Suprapubic skin (tissue), 4 donors: ENCODE measurements around the gene MRM2.

Source experiments
- POLR2A ChIP-seq, 2 donors: fragments of 450-650 bp; IDR thresholded peaks; one replicate each; pipeline ENCODE4 v1.6.1; 2017; ENCODE audit warnings: antibody characterized with exemption in 2 of 2, mild to moderate bottlenecking in 2 of 2, moderate library complexity in 2 of 2
- POLR2AphosphoS5 ChIP-seq, 3 donors: sonication (generic); formaldehyde crosslinking; IDR thresholded peaks; one replicate each; pipeline ENCODE4 v1.6.1; 2017; ENCODE audit warnings: antibody characterized with exemption in 3 of 3
- TF ChIP-seq, protein P1 (sequence below), 2 donors: fragments of 200-600 bp in 1 of 2; fragments of 450-650 bp in 1 of 2; sonication (generic) in 1 of 2; IDR thresholded peaks; one replicate each; pipeline ENCODE4 v1.5.1; 2016 to 2019; ENCODE audit warnings: antibody characterized with exemption in 2 of 2, mild to moderate bottlenecking in 1 of 2, moderate library complexity in 1 of 2

DNA sequence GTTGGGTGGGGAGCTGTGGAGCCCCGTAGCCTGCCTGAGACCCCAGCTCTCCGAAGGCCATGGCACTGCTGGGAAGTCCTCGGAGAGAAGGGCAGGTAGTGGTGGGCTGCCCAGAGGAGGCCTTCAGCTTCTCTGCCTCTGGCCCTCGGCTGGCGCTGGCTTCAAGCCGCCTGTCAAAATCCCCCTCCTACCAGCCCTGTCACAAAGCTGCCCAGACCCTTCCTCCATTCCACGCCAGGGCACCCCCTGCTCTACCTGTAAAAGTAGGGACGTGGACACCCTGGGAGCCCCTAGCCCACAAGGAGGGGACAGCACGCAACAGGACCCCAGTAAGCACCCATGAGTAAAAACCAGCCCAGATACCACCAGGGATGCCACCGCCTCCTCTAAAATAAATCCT lies 40.9 kb downstream of the MRM2 start:
- TF ChIP-seq, protein P1, sequence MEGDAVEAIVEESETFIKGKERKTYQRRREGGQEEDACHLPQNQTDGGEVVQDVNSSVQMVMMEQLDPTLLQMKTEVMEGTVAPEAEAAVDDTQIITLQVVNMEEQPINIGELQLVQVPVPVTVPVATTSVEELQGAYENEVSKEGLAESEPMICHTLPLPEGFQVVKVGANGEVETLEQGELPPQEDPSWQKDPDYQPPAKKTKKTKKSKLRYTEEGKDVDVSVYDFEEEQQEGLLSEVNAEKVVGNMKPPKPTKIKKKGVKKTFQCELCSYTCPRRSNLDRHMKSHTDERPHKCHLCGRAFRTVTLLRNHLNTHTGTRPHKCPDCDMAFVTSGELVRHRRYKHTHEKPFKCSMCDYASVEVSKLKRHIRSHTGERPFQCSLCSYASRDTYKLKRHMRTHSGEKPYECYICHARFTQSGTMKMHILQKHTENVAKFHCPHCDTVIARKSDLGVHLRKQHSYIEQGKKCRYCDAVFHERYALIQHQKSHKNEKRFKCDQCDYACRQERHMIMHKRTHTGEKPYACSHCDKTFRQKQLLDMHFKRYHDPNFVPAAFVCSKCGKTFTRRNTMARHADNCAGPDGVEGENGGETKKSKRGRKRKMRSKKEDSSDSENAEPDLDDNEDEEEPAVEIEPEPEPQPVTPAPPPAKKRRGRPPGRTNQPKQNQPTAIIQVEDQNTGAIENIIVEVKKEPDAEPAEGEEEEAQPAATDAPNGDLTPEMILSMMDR (IDR thresholded peaks at IDR 0.05), result no peak
- TF ChIP-seq POLR2A (IDR thresholded peaks at IDR 0.05) (no peak), POLR2AphosphoS5 (IDR thresholded peaks at IDR 0.05) (no peak)
